GM21825 (cell line): ENCODE results near the gene SFRP5.

ENCODE experiments used
- ATAC-seq: cut with Tn5 transposase; IDR thresholded peaks from one replicate; pipeline ENCODE4 v1.9.1; 2021; ENCODE audit warnings: mild to moderate bottlenecking, moderate library complexity; ENCODE audit not compliant: unreplicated experiment

Gene SFRP5

GRCh38 chr10:97771913-97772823 lies at the start of gene SFRP5:
SFRP5 (minus strand) TSS chr10:97771999; CDS start chr10:97771833, 166 bp downstream.
- ATAC-seq: no peak

- ATAC-seq: no peak
Observed at GRCh38 chr10:97820096-97820704, 48.4 kb upstream of the SFRP5 start.

GRCh38 chr10:97818572-97818971 lies 46.8 kb upstream of the SFRP5 start:
- no peak for ATAC-seq

GRCh38 chr10:97816609-97817008 lies 44.8 kb upstream of the SFRP5 start:
- no peak for ATAC-seq

- no peak for ATAC-seq
Observed at GRCh38 chr10:97814996-97815395, 43.2 kb upstream of the SFRP5 start.

GRCh38 chr10:97813311-97813710 lies 41.5 kb upstream of the SFRP5 start:
- ATAC-seq: no peak

GRCh38 chr10:97812696-97813095 lies 40.9 kb upstream of the SFRP5 start:
- no peak for ATAC-seq

GRCh38 chr10:97811958-97812357 lies 40.2 kb upstream of the SFRP5 start:
- ATAC-seq: no peak

GRCh38 chr10:97810446-97810845 lies 38.6 kb upstream of the SFRP5 start:
- no peak for ATAC-seq

- ATAC-seq: no peak
Observed at GRCh38 chr10:97805949-97806348, 34.1 kb upstream of the SFRP5 start.

- no peak for ATAC-seq
Observed at GRCh38 chr10:97805096-97805884, 33.5 kb upstream of the SFRP5 start.

- no peak for ATAC-seq
Observed at GRCh38 chr10:97801422-97801821, 29.6 kb upstream of the SFRP5 start.

GRCh38 chr10:97800474-97800873 lies 28.7 kb upstream of the SFRP5 start:
- ATAC-seq: no peak

- no peak for ATAC-seq
Observed at GRCh38 chr10:97798958-97799610, 27.3 kb upstream of the SFRP5 start.

- no peak for ATAC-seq
Observed at GRCh38 chr10:97796651-97797050, 24.9 kb upstream of the SFRP5 start.

GRCh38 chr10:97795886-97796285 lies 24.1 kb upstream of the SFRP5 start:
- ATAC-seq: no peak

GRCh38 chr10:97791824-97792721 lies 20.3 kb upstream of the SFRP5 start:
- ATAC-seq: no peak

GRCh38 chr10:97789770-97790397 lies 18.1 kb upstream of the SFRP5 start:
- ATAC-seq: no peak
